Trophoblast cell (in vitro differentiated cells and primary cell): Measurements from ENCODE around the gene SLC38A6.

ENCODE experiments used
- DNase-seq, 2 donors: peaks; one replicate each; pipeline ENCODE4 v3.0.0-alpha.2; 2016
- H2AFZ ChIP-seq: 2 replicates; pipeline ENCODE4 v1.6.1; 2013; ENCODE audit warnings: low read length, moderate library complexity, mild to moderate bottlenecking; ENCODE audit not compliant: insufficient read depth, poor library complexity
- H2AK5ac ChIP-seq: 2 replicates; pipeline ENCODE4 v1.6.1; 2013; ENCODE audit warnings: mild to moderate bottlenecking, low read length
- H2BK120ac ChIP-seq: 2 replicates; pipeline ENCODE4 v1.6.1; 2013; ENCODE audit warnings: low read length, mild to moderate bottlenecking, moderate library complexity; ENCODE audit not compliant: insufficient read depth, poor library complexity
- H2BK12ac ChIP-seq: 2 replicates; pipeline ENCODE4 v1.6.1; 2013; ENCODE audit warnings: mild to moderate bottlenecking, low read length, moderate library complexity
- H2BK5ac ChIP-seq: 2 replicates; pipeline ENCODE4 v1.6.1; 2013; ENCODE audit warnings: low read length, low read depth, moderate library complexity, mild to moderate bottlenecking; ENCODE audit not compliant: poor library complexity
- H3K14ac ChIP-seq: 2 replicates; pipeline ENCODE4 v1.6.1; 2013; ENCODE audit warnings: mild to moderate bottlenecking, low read length
- H3K18ac ChIP-seq: 2 replicates; pipeline ENCODE4 v1.6.1; 2013; ENCODE audit warnings: mild to moderate bottlenecking, low read length
- H3K23ac ChIP-seq: 2 replicates; pipeline ENCODE4 v1.6.1; 2013; ENCODE audit warnings: low read length
- H3K27ac ChIP-seq: 2 replicates; pipeline ENCODE4 v1.5.1; 2013; ENCODE audit warnings: low read depth, mild to moderate bottlenecking, inconsistent platforms, low read length, moderate library complexity
- H3K27me3 ChIP-seq: 2 replicates; pipeline ENCODE4 v1.6.1; 2013; ENCODE audit warnings: inconsistent platforms, mild to moderate bottlenecking, low read length, moderate library complexity; ENCODE audit not compliant: insufficient read depth
- H3K36me3 ChIP-seq, 2 experiments: 1 replicate in 1 of 2; 2 replicates in 1 of 2; pipeline ENCODE4 v1.6.1; 2013; ENCODE audit warnings: low read length in 2 of 2, mild to moderate bottlenecking in 2 of 2, moderate library complexity in 1 of 2; ENCODE audit not compliant: insufficient read depth in 2 of 2, control insufficient read depth in 1 of 2
- H3K4ac ChIP-seq: 2 replicates; pipeline ENCODE4 v1.6.1; 2013; ENCODE audit warnings: low read depth, mild to moderate bottlenecking, low read length, moderate library complexity
- H3K4me1 ChIP-seq, 2 experiments: 1 replicate in 1 of 2; 2 replicates in 1 of 2; pipeline ENCODE4 v1.6.1; 2013; ENCODE audit warnings: low read length in 2 of 2, mild to moderate bottlenecking in 2 of 2, moderate library complexity in 1 of 2; ENCODE audit not compliant: insufficient read depth in 2 of 2, control insufficient read depth in 1 of 2
- H3K4me2 ChIP-seq: 2 replicates; pipeline ENCODE4 v1.6.1; 2013; ENCODE audit warnings: inconsistent platforms, mild to moderate bottlenecking, low read length, moderate library complexity
- H3K4me3 ChIP-seq: 2 replicates; pipeline ENCODE4 v1.5.1; 2013; ENCODE audit warnings: mild to moderate bottlenecking, low read depth, low read length, inconsistent platforms
- H3K79me1 ChIP-seq: one replicate; pipeline ENCODE4 v1.6.1; 2013; ENCODE audit warnings: low read length
- H3K79me2 ChIP-seq: 2 replicates; pipeline ENCODE4 v1.6.1; 2013; ENCODE audit warnings: low read length, mild to moderate bottlenecking; ENCODE audit not compliant: control insufficient read depth, insufficient read depth, poor library complexity
- H3K9ac ChIP-seq: 2 replicates; pipeline ENCODE4 v1.6.1; 2013; ENCODE audit warnings: mild to moderate bottlenecking, low read length
- H3K9me3 ChIP-seq: 2 replicates; pipeline ENCODE4 v1.6.1; 2013; ENCODE audit warnings: low read depth, mild to moderate bottlenecking, control low read depth, inconsistent platforms, low read length; ENCODE audit not compliant: insufficient read depth
- H4K12ac ChIP-seq: 2 replicates; pipeline ENCODE4 v1.6.1; 2013; ENCODE audit warnings: low read depth, mild to moderate bottlenecking, low read length, moderate library complexity
- H4K8ac ChIP-seq: 2 replicates; pipeline ENCODE4 v1.6.1; 2013; ENCODE audit warnings: low read depth, mild to moderate bottlenecking, low read length, moderate library complexity
- H4K91ac ChIP-seq: one replicate; pipeline ENCODE4 v1.6.1; 2013; ENCODE audit warnings: low read depth, mild to moderate bottlenecking, low read length, moderate library complexity
- WGBS: extraction: QIAGEN DNeasy Blood & Tissue Kit; methylation state at CpG from one replicate; pipeline ENCODE4 v1.1.7; 2013; ENCODE audit warnings: missing lambda C conversion rate; ENCODE audit not compliant: insufficient read length, insufficient coverage; ENCODE audit errors: extremely low coverage; 5-methylcytosine and 5-hydroxymethylcytosine counted together

Gene SLC38A6

GRCh38 chr14:61043506-61043905, 62.5 kb downstream of the SLC38A6 start:
- no peak overlapping the region for H2BK120ac ChIP-seq
- no CpG with 5 or more reads among the region's 1 CpG for WGBS
- H4K8ac ChIP-seq: no peak overlapping the region
- no peak overlapping the region for H3K4me2 ChIP-seq
- DNase-seq: no peak
- no peak overlapping the region for H2BK5ac ChIP-seq
- no peak overlapping the region for H3K18ac ChIP-seq
- no peaks in the 10 kb centered on the region for H3K9me3 ChIP-seq
- no peaks in the 10 kb centered on the region for H3K4me1 ChIP-seq
- H2AFZ ChIP-seq: no peak overlapping the region
- H3K79me1 ChIP-seq: no peaks in the 10 kb centered on the region
- no peaks in the 10 kb centered on the region for H3K79me2 ChIP-seq
- H3K4ac ChIP-seq: no peak overlapping the region
- H4K12ac ChIP-seq: no peak overlapping the region
- no peak overlapping the region for H3K9ac ChIP-seq
- H3K4me3 ChIP-seq: no peak overlapping the region
- H3K14ac ChIP-seq: no peak overlapping the region
- no peaks in the 10 kb centered on the region for H3K36me3 ChIP-seq
- H2BK12ac ChIP-seq: no peak overlapping the region
- no peak overlapping the region for H2AK5ac ChIP-seq
- no peaks in the 10 kb centered on the region for H3K27me3 ChIP-seq
- H3K23ac ChIP-seq: no peak overlapping the region
- H3K27ac ChIP-seq: no peak overlapping the region
- H4K91ac ChIP-seq: no peak overlapping the region

- no peaks in the 10 kb centered on the region for H3K79me2 ChIP-seq
- no peaks in the 10 kb centered on the region for H3K4me1 ChIP-seq
- H3K4me3 ChIP-seq: no peak overlapping the region
- no peak overlapping the region for H2AFZ ChIP-seq
- H2BK5ac ChIP-seq: no peak overlapping the region
- no peak overlapping the region for H4K12ac ChIP-seq
- H3K23ac ChIP-seq: no peak overlapping the region
- no peak overlapping the region for H4K8ac ChIP-seq
- no peak overlapping the region for H2AK5ac ChIP-seq
- H3K9me3 ChIP-seq: no peaks in the 10 kb centered on the region
- no peaks in the 10 kb centered on the region for H3K79me1 ChIP-seq
- DNase-seq: no peak
- H3K27me3 ChIP-seq: no peaks in the 10 kb centered on the region
- no peak overlapping the region for H3K9ac ChIP-seq
- H3K14ac ChIP-seq: no peak overlapping the region
- H4K91ac ChIP-seq: no peak overlapping the region
- no peak overlapping the region for H3K4me2 ChIP-seq
- H3K18ac ChIP-seq: no peak overlapping the region
- no peak overlapping the region for H2BK120ac ChIP-seq
- H3K4ac ChIP-seq: no peak overlapping the region
- H3K27ac ChIP-seq: no peak overlapping the region
- no peaks in the 10 kb centered on the region for H3K36me3 ChIP-seq
- H2BK12ac ChIP-seq: no peak overlapping the region
Observed at GRCh38 chr14:61047021-61047420, 66.0 kb downstream of the SLC38A6 start.

- H2BK12ac ChIP-seq: no peak overlapping the region
- no peaks in the 10 kb centered on the region for H3K9me3 ChIP-seq
- H3K27me3 ChIP-seq: no peaks in the 10 kb centered on the region
- no peak for DNase-seq
- no peak overlapping the region for H2AK5ac ChIP-seq
- no peak overlapping the region for H3K4me2 ChIP-seq
- H3K36me3 ChIP-seq: no peaks in the 10 kb centered on the region
- no peak overlapping the region for H2BK5ac ChIP-seq
- no peak overlapping the region for H3K4ac ChIP-seq
- no peak overlapping the region for H3K23ac ChIP-seq
- no peak overlapping the region for H3K9ac ChIP-seq
- no peak overlapping the region for H3K27ac ChIP-seq
- H3K14ac ChIP-seq: no peak overlapping the region
- H2BK120ac ChIP-seq: no peak overlapping the region
- no peak overlapping the region for H4K8ac ChIP-seq
- no peak overlapping the region for H4K12ac ChIP-seq
- H3K18ac ChIP-seq: no peak overlapping the region
- H2AFZ ChIP-seq: no peak overlapping the region
- H3K79me2 ChIP-seq: no peaks in the 10 kb centered on the region
- H3K4me3 ChIP-seq: no peak overlapping the region
- no peak overlapping the region for H4K91ac ChIP-seq
- no peaks in the 10 kb centered on the region for H3K79me1 ChIP-seq
- H3K4me1 ChIP-seq: no peaks in the 10 kb centered on the region
Observed at GRCh38 chr14:61048640-61049039, 67.6 kb downstream of the SLC38A6 start.

GRCh38 chr14:61050417-61050816, 69.4 kb downstream of the SLC38A6 start:
- no peak overlapping the region for H3K18ac ChIP-seq
- no peaks in the 10 kb centered on the region for H3K79me1 ChIP-seq
- H3K9me3 ChIP-seq: no peaks in the 10 kb centered on the region
- no peak overlapping the region for H3K4me3 ChIP-seq
- no peak for DNase-seq
- H3K9ac ChIP-seq: no peak overlapping the region
- H3K27me3 ChIP-seq: no peaks in the 10 kb centered on the region
- no CpG with 5 or more reads among the region's 2 CpGs for WGBS
- no peak overlapping the region for H2BK5ac ChIP-seq
- no peak overlapping the region for H2AFZ ChIP-seq
- no peak overlapping the region for H3K14ac ChIP-seq
- H3K4me1 ChIP-seq: no peaks in the 10 kb centered on the region
- no peaks in the 10 kb centered on the region for H3K79me2 ChIP-seq
- no peak overlapping the region for H3K4ac ChIP-seq
- H4K8ac ChIP-seq: no peak overlapping the region
- H3K27ac ChIP-seq: no peak overlapping the region
- H3K4me2 ChIP-seq: no peak overlapping the region
- H3K23ac ChIP-seq: no peak overlapping the region
- no peak overlapping the region for H2BK12ac ChIP-seq
- no peak overlapping the region for H4K12ac ChIP-seq
- no peaks in the 10 kb centered on the region for H3K36me3 ChIP-seq
- no peak overlapping the region for H2AK5ac ChIP-seq
- no peak overlapping the region for H4K91ac ChIP-seq
- no peak overlapping the region for H2BK120ac ChIP-seq

GRCh38 chr14:61051051-61051450, 70.0 kb downstream of the SLC38A6 start:
- Histone ChIP-seq H3K4me1 (no peaks in the 10 kb centered on the region), H3K4ac (no peak overlapping the region), H3K14ac (no peak overlapping the region), H4K12ac (no peak overlapping the region), H2BK120ac (no peak overlapping the region), H3K4me2 (no peak overlapping the region), H3K23ac (no peak overlapping the region), H3K9me3 (no peaks in the 10 kb centered on the region), H4K8ac (no peak overlapping the region), H4K91ac (no peak overlapping the region), H3K79me2 (no peaks in the 10 kb centered on the region), H2BK12ac (no peak overlapping the region), H3K18ac (no peak overlapping the region), H2AFZ (no peak overlapping the region), H3K9ac (no peak overlapping the region), H3K27ac (no peak overlapping the region), H3K79me1 (no peaks in the 10 kb centered on the region), H3K4me3 (no peak overlapping the region), H2AK5ac (no peak overlapping the region), H2BK5ac (no peak overlapping the region), H3K27me3 (no peaks in the 10 kb centered on the region), H3K36me3 (no peaks in the 10 kb centered on the region)
- no CpG with 5 or more reads among the region's 1 CpG for WGBS
- no peak for DNase-seq
